ENCODE data around the gene CDH4. TPM values are rescaled to one million over a fixed set of nuclear protein-coding genes. Genes with fewer than 3 reads are reported as not detected.
A peak's percentile ranks its signal among the peaks of the same experiment; 100 is the strongest.
"Not testable (repeated sequence)": the region's sequence is repeated elsewhere in the genome, so short reads cannot be mapped to it uniquely, and the experiment has no call there.

The CDH4 gene
- polyA plus RNA-seq, 5 donors = 3.6 to 8.1 (median 4.7) TPM

DNA sequence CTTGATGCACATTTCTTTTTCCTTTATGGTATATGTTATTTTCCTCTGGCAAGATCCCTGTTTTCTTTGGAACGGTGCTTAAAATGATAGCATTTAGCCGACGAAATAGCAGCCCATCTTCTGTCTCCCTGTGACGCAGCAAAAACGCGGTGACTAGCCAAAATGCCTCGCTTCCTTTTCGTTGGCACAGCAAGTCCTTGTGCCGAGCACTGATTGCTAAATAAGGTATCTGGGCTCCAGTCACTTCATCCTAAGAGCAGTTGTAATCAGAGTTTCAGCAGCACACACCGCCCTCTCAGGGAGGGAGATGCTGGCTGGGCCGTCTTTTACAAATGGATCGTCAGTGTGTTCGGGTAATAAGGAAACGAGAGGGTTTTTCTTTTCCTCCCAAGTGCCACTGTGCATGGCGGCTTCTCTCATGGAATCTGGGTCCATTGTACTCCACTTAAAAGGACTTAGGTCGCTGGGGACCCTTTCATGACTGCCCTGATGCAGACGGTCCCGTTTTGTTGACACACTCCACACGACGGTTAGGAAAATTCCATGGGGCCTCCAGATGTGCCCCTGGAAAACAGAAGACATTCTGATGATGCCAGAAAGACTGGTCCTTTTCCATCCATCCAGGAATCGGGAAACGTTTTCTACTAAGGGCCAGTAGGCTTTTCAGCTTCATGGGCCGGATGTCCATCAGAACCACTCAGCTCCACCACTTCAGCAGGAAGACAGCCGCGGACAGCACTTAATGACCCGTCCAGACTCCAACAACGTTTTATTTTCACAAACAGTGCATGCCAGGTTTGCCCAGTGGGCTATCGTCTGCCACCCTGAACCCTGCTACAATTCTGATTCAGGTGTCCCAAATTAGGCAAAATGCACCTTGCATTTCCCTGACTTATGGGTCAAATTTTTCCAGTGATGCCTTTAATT, 185.5 kb downstream of the CDH4 start:
- peak; percentile 2 to 19 for DNase-seq

DNA sequence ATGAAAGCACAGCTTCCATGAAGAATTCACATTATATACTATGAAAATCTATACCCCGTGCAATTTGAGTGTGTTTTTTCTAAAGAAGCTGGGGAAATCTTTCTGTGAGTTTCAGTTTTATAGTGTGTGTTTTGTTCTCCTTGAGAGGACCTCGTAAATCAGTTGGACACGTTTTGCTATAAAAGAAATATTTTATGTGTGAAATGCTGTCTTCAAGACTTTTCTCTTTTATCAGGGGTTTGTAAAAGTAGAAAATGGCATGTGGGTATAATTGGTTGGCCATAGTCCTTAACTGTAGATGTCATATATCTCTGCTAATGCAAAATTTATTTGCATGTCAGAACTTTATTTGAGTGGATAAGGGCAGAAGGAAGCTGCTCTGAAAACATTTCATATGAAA, 186.2 kb downstream of the CDH4 start:
- DNase-seq = no peak

DNA sequence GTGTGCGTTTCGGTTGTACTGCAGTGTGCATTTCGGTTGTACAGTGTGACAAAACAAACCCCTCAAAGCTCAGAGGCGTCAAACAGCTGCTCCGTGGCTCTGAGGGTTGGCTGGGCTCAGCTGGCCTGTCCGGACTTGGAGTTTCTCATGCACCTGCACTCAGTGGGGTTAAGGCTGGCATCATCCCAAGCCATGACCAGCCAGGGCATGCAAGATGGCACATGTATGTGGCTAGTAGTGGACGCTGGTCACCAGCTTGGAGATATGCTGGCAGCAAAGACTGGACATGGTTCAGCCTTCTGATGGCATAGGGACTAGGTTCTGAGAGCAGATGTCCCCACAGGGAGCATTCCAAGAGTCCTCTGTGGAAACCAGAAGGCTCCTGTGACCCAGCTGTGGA, 187.2 kb downstream of the CDH4 start:
- no peak for DNase-seq

DNA sequence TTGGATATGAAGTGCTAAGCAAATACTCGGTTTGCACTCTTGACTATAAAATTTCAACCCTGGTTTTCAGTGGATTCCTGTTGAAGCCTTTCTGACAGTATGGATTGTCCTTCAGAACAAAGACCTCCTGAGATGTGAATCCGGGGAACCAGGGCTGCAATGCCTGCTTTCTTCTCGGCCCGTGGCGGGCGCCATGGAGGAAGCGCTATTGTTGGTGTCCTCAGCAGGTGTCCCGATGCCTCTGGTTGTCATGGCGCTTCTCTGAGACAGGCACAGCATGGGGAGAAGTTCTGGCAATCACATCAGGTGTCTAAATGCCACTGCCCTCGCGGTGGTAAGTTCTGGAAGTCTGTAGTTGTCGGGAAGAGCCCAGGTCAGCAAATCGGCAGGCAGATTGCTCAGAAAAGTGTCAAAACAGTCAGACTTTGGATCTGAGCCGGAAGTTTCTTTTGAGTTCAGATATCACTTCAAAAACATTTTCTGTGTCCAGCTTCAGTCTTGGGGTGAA, 188.5 kb downstream of the CDH4 start:
- DNase-seq = no peak

DNA sequence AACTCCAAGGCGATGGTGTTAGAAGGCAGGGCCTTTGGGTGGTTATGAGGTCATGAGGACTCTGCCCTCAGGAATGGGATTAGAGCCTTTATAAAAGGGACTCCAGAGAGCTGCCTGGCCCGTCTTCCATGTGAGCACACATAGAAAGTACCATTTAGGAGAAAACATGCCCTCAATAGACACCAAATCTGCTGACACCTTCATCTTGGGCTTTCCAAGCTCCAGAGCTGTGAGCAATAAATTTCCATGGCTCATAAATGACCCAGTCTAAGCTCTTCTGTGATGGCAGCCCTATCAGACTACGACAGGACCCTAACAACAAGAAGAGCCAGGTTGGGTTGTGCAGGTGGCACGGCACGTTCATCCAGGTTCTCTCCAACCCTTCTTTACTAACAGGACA, 189.5 kb downstream of the CDH4 start:
- DNase-seq = no peak

DNA sequence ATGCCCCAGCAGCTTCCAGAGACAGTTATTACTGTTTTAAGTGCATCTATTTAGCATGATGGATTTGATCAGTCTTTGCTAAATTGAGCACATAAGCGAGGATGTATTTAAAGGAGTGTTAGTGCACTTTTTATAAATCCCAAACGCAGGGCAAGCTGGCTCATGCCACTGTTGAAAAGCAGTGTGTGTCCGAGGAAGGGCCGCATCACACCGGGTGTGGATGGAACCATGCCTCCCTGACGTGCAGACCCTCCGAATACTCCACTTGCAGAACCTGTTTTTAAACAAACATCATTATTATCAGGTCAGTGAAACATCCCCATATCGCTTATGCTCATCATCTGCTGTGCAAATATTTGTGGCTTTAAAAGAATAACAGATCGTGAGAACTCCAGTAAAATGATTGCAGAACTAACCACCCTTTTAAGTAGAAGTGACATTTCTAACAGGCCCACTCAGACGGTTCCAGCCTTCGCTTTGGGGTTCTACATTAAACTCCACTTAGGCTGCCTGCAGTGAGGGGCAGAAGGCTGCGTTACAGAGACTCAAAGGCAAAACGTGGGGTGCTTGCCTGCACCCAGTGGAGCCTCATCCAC, 190.1 kb downstream of the CDH4 start:
- no peak for DNase-seq

DNA sequence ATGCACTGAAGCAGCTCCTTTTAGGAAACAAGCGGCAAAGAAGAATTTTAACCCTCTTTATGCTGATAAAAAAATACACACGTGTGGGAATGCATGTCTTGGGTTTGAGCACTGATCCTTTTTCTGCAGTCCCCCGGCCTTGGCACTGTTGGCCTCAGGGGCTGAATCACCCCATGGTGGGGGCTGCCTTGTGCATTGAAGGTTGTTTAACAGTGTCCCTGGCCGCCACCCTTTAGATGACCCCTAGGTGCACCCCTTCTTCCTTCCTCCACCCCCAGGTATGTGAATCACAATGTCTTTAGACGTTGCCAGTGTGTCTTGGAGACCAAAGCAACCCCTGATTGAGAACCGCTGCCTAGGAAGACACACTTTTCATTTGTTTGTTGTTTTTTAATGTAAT, 190.7 kb downstream of the CDH4 start:
- DNase-seq = no peak

DNA sequence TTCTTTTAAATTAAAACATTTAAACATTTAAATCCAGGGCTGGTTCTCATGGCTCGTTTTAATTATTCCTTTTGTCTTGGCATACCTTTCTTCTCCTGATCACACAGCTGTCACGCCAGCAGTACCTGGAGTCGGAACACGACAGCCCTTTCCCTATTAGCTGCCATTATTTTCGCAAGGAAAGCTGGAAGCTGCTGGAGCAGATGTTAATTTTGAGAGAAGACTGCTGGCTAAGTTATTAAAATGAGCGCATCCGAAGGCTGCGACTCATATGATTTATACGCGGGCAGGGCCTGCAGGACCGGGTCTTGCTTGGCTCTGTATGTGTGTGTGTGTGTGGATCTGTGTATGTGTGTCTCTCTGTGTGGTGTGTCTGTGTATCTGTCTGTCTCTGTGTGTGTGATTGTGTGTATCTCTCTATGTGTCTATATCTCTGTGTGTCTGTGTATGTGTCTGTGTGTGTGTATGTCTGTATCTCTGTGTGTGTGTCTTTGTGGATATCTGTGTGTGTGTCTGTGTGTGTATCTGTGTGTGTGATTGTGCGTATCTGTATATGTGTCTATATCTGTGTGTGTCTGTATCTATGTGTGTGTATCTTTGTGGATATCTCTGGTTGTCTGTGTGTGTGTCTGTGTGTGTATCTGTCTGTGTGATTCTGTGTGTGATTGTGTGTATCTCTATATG, 191.5 kb downstream of the CDH4 start:
- no peak for DNase-seq

DNA sequence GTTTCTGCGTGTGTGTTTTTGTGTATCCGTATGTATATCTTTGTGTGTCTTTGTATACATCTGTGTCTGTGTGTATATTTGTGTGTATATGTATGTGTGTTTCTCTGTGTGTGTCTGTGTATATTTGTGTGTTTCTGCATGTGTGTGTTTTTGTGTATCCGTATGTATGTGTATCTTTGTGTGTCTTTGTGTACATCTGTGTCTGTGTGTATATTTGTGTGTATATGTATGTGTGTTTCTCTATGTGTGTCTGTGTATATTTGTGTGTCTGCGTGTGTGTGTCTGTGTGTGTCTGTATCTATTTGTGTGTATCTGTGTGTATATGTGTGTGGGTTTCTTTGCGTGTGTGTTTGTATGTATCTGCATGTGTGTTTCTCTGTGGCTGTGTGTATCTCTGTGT, 192.6 kb downstream of the CDH4 start:
- DNase-seq = no peak

DNA sequence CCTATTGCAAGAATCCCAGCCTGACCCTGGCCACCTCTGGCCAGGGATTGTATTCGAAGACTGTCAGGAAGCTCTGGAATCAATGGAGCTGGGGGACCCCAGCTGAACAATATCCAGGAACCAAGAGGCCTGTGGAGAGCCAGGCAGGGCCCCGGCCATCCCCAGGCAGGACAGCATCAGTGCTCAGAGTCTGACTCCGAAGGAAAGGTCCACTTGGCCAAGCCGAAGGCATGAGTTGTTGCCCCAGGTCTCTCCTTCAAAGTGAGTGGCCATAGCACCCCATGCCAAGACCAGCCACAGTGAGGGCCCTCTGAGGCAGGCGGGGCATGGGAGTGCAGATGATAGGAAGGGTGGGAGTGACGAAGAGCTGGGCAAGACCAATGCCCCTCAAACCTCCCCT, 193.1 kb downstream of the CDH4 start:
- no peak for DNase-seq

DNA sequence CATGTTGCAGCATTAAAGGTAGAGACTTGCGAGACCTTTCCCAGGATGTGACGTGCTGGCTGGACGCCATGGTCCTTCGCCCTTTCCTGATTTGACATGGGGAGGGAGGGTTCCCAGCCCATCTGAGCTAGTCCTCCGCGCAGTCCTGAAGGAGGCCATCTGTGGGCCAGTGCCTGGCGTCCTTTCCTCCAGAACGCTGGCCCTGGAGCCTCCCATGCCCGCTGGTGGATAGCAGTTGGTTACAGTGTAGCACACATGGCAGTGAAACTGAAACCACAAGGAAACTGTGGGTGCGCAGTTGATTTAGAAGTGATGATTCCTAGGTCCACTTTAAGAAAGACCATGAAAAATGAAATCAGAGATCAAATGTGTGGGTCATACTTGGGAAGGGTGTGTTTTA, 193.7 kb downstream of the CDH4 start:
- no peak for DNase-seq

DNA sequence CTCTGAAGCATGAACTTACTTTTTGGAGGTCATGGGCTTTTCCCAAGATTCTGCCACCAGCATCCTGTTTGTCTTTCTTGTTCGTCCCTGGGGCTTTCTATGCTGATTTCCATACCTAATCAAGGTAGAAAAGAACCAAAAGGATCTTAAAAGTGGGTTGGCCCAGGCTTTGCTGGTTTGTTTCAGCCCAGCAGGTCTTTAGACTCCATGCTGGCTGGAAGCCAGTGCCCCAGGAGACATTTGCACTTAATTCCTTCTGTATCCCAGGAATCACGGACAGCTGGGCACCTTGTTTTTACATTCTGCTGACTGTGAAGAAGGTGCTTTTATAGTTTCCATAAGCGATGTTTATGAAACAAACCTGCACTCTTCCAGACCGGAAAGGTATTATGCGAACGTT, 195.9 kb downstream of the CDH4 start:
- no peak for DNase-seq

DNA sequence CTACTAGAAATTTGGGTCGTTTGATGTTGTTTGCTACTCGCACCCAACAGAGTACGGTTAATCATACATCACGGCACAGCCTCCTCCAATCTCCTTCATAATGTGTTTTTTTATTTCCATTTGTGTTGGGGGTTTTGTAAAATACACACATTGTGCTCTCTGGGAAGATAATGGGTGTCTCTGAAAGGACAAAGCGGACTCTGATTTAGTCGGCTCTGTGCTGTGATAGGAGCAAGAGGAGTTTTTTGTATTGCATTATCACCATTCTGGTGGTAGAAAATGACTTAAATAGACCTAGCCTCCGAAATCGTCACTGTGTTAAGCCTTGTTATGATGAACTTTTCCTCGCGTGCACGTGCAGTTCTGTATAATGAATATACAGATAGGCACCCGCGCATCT, 196.3 kb downstream of the CDH4 start:
- no peak for DNase-seq

DNA sequence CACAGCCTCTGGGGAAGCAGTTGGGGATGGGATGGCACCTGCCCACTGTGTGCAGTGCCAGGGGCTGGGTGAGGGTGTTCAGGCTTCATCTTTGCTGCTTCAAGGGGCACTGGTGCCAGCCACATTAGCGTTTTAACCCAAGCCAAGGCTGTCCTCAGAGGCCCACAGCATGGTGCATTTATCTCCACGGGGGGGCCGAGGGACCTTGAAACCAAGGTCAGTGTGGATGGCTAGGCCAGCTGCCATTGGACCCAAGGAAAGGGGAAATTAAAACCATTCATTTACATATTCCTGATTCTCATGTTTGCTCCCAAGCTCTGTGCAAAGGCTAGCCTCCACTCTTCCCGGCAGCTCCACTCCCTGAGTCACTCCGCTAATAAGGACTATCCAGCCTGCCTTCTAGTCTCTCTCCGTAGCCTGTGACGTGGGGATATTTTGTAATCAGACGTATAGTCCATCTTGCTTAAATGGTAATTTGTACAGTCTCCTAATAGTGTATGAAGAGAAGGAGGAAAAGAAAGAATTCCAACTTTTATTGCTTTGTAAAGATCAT, 197.1 kb downstream of the CDH4 start:
- no peak for DNase-seq

DNA sequence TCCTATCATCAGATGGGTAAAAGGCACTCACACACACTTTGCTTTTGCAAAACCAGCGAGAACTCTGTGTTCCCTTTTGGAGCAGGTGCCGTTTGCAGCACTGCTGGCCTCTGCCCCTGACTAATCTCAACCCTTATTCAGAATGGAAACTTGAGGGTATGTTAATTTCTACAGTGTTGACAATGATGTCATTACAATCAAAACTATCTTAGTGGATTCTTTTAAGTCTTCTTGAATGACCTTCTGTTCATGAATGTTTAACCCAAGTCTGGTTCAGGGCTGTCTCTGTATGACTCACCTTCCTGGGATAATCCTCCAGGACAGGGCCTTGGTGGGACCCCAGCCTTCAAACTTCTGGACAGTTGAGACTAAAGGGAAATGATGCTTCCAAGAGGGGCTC, 197.9 kb downstream of the CDH4 start:
- DNase-seq = no peak

DNA sequence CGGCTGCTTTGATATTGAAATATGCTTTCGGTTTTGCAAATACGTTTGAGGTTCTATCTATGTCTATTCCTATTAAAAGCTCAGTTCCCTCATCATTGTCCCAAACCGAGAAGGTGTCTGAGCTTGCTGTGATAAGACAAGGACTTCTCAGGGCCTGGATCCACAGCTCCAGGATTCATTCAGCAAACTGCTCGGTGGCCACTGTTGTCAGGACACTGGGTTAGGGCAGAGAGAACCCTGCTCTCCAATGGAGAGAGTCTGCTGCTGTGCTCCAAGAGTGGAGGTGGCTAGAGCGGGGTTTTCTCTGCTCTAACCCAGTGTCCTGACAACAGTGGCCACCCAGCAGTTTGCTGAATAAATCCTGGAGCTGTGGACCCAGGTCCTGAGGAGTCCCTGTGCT, 198.5 kb downstream of the CDH4 start:
- no peak for DNase-seq

DNA sequence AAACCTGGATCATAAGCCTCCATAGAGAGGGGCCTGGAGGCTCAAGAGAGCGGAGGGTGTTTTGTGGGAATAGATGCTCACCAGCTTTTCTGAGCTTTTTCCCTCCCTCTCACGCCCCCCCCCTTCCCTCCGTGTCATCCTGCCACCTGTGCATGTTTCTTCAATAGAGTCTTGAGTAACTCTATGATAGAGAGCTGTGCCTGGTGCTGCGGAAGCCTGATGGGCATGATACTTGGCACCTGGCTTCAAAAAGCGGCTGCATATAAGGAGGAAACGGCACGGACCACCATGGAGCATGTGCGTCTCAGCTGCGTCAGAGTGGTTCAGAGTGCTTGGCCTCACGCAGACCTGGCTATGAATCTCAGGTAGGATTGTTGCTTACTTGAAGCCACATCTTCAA, 198.9 kb downstream of the CDH4 start:
- no peak for DNase-seq

DNA sequence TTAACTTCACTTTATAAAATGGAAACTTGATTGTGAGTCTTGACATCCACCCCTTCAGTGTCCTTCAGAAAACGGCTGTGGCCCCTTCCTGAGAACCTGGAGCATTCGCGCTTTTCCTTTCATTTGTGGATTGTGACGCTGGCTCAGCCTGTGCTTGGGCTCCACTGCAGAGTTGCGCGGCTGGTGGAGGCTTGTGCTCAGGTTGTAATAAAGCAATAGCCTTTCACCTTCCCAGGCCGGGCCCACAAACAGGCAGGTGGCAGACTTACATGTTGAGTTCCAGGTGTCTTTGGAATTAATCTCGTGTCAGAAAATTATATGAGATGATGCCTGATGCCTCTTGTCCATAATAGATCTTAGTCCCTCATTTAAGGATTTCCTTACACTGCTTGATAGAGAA, 199.9 kb downstream of the CDH4 start:
- DNase-seq = no peak

DNA sequence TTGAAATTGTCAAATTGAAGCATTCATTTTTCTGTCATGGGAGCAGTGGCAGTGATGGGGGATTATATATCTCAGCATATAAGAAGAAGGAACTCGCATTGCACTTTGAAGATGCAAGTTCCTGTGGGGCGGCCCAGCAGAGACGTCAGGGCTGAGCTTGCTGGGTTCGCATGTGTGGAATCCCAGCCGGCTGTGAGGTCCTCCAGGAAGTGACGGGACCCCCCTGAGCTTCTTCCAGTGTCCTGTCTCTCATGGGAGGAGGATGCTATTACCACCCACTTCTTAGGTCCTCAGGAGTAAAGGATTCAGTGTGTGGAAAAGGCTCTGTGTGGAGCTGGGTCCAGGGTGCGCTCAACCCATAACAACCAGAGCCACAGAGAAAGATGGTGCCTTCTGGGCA, 201.2 kb downstream of the CDH4 start:
- DNase-seq = no peak

DNA sequence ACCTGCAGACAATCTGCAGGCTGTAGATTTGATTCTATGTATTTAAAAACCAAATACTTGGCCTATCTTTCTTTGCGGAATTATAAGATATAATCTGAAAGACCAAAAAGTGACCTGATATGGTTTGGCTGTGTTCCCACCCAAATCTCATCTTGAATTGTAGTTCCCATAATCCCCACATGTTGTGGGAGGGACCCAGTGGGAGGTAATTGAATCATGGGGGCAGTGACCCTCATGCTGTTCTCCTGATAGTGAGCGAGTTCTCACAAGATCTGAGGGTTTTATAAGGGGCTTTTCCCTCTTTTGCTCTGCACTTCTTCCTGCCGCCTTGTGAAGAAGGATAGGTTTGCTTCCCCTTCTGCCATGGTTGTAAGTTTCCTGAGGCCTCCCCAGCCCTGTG, 201.6 kb downstream of the CDH4 start:
- DNase-seq = not testable (repeated sequence)

DNA sequence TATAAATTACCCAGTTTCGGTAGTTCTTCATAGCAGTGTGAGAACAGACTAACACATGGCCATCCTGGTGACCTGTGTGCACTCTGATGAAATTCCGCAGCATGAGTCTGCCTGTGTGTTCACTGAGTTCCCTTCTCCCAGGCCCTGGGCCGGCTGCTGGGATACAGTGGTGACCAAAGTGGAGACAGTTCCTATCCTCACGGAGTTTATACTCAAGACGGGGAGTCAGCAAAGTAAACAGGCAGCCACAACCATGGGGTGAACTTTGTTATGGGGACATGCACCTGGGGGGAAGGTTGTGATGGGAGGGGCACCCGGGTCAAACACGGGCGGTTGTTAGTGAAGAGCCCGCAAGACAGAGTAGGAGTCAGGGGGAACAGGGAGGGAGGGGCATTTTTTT, 202.0 kb downstream of the CDH4 start:
- no peak for DNase-seq

DNA sequence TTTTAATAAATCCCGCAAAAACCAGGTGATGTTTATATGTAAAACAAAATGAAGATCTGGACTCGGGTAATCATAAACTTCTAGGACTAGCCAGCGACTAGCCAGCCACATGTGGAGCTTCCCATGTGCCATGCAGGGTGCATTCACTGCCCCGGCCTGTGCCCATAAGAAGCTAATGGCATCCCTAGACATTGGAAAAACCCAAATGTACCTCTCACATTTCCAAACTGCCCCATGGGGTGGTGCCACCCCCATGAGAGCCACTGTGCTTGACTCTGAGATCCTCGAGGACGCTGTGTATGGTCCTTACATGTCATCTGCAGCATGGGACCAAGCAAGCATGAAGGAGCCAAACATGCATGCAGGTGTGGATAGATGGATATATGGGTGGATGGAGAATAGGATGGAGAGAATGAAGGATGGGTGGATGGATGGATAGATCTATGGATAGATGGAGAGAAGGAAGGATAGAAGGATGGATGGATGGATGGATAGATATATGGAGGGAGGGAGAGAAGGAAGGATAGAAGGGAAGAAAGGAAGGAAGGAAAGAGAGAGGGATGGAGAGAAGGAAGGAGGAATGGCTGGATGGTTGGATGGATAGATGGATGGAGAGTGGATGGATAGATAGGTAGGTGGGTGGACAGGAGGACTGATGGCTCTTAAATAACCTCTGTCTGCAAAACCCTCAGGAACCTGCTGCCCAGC, 203.6 kb downstream of the CDH4 start:
- no peak for DNase-seq
